ENCODE measurements around the gene CUX1.

Gene CUX1

GRCh38 chr7:102291916-102292267 is 474.5 kb downstream of the CUX1 start:
- Mint-ChIP-seq H3K36me3 (ENCODE audit: low read depth) (no peaks in the 10 kb centered on the region), H3K4me3 (peak overlapping the region; percentile 5), H3K9me3 (no peaks in the 10 kb centered on the region), H3K27me3 (ENCODE audit: low read depth, poor library complexity) (peaks cover 18% of the 10 kb centered on the region), H3K4me1 (peaks cover 49% of the 10 kb centered on the region), H3K27ac (no peak overlapping the region)
- TF ChIP-seq, protein P1, sequence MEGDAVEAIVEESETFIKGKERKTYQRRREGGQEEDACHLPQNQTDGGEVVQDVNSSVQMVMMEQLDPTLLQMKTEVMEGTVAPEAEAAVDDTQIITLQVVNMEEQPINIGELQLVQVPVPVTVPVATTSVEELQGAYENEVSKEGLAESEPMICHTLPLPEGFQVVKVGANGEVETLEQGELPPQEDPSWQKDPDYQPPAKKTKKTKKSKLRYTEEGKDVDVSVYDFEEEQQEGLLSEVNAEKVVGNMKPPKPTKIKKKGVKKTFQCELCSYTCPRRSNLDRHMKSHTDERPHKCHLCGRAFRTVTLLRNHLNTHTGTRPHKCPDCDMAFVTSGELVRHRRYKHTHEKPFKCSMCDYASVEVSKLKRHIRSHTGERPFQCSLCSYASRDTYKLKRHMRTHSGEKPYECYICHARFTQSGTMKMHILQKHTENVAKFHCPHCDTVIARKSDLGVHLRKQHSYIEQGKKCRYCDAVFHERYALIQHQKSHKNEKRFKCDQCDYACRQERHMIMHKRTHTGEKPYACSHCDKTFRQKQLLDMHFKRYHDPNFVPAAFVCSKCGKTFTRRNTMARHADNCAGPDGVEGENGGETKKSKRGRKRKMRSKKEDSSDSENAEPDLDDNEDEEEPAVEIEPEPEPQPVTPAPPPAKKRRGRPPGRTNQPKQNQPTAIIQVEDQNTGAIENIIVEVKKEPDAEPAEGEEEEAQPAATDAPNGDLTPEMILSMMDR (IDR thresholded peaks at IDR 0.05): no peak
- no peak for DNase-seq

- DNase-seq: no peak
- Mint-ChIP-seq H3K27ac (no peak overlapping the region), H3K36me3 (ENCODE audit: low read depth) (no peaks in the 10 kb centered on the region), H3K9me3 (no peaks in the 10 kb centered on the region), H3K4me1 (peaks cover 48% of the 10 kb centered on the region), H3K4me3 (no peak overlapping the region), H3K27me3 (ENCODE audit: low read depth, poor library complexity) (peaks cover 20% of the 10 kb centered on the region)
- TF ChIP-seq, protein P1 (IDR thresholded peaks at IDR 0.05): no peak
Observed at GRCh38 chr7:102292813-102293798, 475.7 kb downstream of the CUX1 start.

GRCh38 chr7:102294589-102294988 is 477.2 kb downstream of the CUX1 start:
- no peaks in the 10 kb centered on the region for H3K9me3 Mint-ChIP-seq
- DNase-seq: no peak
- TF ChIP-seq, protein P1 (IDR thresholded peaks at IDR 0.05): no peak

DNA sequence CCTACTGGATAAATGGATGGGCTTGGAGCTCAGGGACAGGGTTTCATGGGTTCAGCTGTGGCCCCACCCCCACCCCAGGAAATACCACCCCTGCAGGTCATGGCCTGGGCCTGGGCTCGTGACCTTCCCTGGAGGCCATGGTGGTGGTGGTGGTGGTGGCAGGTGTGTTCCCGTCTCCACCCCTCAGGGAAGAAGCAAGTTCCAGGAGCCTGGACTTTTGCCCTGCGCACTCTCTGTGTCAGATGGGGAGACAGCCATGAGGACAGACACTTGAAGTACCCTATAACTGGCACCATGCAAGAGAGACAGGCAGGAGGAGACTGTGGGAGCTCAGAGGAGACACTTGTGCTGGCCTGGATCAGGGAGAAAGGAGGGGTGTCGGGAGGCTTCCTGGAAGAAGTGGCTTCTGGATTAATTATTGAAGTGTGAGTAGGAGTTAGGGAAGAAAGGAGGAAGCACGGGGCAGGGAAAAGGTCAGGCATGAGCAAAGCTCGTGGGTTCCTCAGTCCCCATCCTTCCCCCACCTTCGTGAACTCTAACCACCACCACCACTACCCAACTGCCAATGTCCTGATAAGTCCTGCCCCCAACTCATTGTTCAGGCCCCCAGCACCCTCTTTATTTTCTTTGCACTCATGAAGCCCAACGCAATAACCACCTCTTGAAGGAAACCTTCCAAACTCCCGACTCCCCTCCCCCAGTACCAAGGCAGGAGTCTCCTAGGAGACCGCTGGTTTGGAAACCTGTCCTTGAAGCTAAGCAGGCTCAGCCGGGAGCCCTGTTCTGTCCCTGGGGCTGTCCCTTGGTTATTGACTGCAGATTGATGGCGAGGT is 478.1 kb downstream of the CUX1 start:
- Mint-ChIP-seq H3K27me3 (ENCODE audit: low read depth, poor library complexity) (peaks cover 23% of the 10 kb centered on the region), H3K27ac (no peak overlapping the region), H3K4me3 (peak overlapping the region; percentile 46), H3K36me3 (ENCODE audit: low read depth) (no peaks in the 10 kb centered on the region), H3K9me3 (no peaks in the 10 kb centered on the region), H3K4me1 (peaks cover 39% of the 10 kb centered on the region)
- TF ChIP-seq, protein P1 (IDR thresholded peaks at IDR 0.05): no peak
- DNase-seq: no peak

More at GRCh38 chr7:102294589-102294988, 477.2 kb downstream of the CUX1 start:
- Mint-ChIP-seq H3K27me3 (ENCODE audit: low read depth, poor library complexity) (peaks cover 17% of the 10 kb centered on the region), H3K4me3 (no peak overlapping the region), H3K4me1 (peaks cover 39% of the 10 kb centered on the region), H3K36me3 (ENCODE audit: low read depth) (no peaks in the 10 kb centered on the region), H3K27ac (no peak overlapping the region)

DNA sequence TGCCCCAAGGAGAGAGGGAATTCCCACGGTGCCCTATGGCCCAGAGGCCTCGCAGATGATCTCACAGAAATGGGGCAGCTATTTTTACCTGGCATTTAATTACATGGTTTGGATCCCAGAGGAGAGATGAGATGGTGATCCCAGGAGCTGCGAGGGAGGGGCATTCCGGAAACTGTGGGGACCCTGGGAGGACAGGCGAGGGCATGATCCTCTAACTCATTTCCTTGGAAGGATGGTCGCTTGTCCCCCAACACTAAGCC is 478.7 kb downstream of the CUX1 start:
- Mint-ChIP-seq H3K4me1 (peaks cover 39% of the 10 kb centered on the region), H3K9me3 (no peaks in the 10 kb centered on the region), H3K27me3 (ENCODE audit: low read depth, poor library complexity) (peaks cover 23% of the 10 kb centered on the region), H3K36me3 (ENCODE audit: low read depth) (no peaks in the 10 kb centered on the region), H3K4me3 (no peak overlapping the region), H3K27ac (no peak overlapping the region)
- TF ChIP-seq, protein P1 (IDR thresholded peaks at IDR 0.05): no peak
- DNase-seq: no peak
